Upper lobe of left lung (tissue), 4 donors: ENCODE results near the gene ALDH5A1.

Experiments
- POLR2A ChIP-seq, 4 donors: fragments of 450-650 bp; IDR thresholded peaks; one replicate each; pipeline ENCODE4 v1.5.1; 2016 to 2017; ENCODE audit warnings: antibody characterized with exemption in 4 of 4, mild to moderate bottlenecking in 2 of 4
- TF ChIP-seq, protein P1 (sequence below), 6 experiments: fragments of 450-650 bp in 4 of 6; fragments of 200-600 bp in 2 of 6; sonication (generic) in 2 of 6; IDR thresholded peaks; one replicate each; pipeline ENCODE4 v1.5.1; 2016 to 2019; ENCODE audit warnings: antibody characterized with exemption in 6 of 6

DNA sequence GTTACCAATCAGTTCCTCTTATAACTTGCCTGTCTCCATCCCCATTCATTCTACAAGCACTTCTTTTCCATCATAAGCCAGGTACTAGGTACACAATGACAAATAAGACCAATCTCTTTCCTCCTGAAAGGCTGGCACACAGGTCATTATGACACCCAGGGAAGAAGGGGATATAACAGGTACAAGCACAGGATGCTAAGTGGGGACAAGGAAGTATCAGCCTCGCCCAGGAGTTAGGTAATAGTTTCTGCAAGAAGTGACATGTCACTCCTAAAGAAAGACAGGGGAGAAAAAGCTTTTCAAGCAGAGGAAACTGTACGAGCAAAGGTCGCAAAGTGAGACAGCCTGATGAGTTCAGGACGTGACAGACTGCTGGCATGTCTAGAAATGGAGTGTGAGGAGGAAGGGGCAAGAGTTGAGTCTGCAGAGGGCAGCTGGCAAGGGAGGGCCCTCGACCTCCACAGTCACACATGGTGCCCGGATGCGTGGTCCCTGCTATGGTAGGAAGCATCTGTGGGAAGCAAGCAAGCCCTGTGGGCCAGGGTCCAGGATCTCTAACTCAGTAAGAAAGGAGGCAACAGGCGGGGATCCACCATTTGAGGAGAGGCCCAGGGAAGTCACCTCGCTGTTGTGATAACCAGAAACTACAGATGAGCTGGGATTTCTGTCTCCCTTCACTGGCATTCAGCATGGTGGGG lies 45.8 kb upstream of the ALDH5A1 start:
- TF ChIP-seq POLR2A (IDR thresholded peaks at IDR 0.05): no peak
- TF ChIP-seq, protein P1, sequence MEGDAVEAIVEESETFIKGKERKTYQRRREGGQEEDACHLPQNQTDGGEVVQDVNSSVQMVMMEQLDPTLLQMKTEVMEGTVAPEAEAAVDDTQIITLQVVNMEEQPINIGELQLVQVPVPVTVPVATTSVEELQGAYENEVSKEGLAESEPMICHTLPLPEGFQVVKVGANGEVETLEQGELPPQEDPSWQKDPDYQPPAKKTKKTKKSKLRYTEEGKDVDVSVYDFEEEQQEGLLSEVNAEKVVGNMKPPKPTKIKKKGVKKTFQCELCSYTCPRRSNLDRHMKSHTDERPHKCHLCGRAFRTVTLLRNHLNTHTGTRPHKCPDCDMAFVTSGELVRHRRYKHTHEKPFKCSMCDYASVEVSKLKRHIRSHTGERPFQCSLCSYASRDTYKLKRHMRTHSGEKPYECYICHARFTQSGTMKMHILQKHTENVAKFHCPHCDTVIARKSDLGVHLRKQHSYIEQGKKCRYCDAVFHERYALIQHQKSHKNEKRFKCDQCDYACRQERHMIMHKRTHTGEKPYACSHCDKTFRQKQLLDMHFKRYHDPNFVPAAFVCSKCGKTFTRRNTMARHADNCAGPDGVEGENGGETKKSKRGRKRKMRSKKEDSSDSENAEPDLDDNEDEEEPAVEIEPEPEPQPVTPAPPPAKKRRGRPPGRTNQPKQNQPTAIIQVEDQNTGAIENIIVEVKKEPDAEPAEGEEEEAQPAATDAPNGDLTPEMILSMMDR (IDR thresholded peaks at IDR 0.05): no peak
